HepG2 (cell line): ENCODE data around the gene ZNF416. TPM values are rescaled to one million over a fixed set of nuclear protein-coding genes. Genes with fewer than 3 reads are reported as not detected.

Source experiments
- ARID3A ChIP-seq: IDR thresholded peaks from 2 replicates; pipeline ENCODE4 v1.6.1; 2012; ENCODE audit warnings: low read depth, low read length, improper control_type of control experiment
- HNF1B ChIP-seq: sonication (generic); formaldehyde crosslinking; IDR thresholded peaks from 2 replicates; pipeline ENCODE4 v1.5.1; 2020; ENCODE audit warnings: mild to moderate bottlenecking, moderate library complexity, missing genetic modification reagents
- KIAA2018 ChIP-seq: sonication (generic); formaldehyde crosslinking; IDR thresholded peaks from 2 replicates; pipeline ENCODE4 v1.5.0; 2020; ENCODE audit warnings: mild to moderate bottlenecking, missing genetic modification reagents, borderline replicate concordance
- SALL2 ChIP-seq: sonication (generic); formaldehyde crosslinking; IDR thresholded peaks from 2 replicates; pipeline ENCODE4 v1.8.1; 2023; ENCODE audit warnings: mild to moderate bottlenecking, missing genetic modification reagents, inconsistent platforms
- ZMYM4 ChIP-seq: sonication (generic); formaldehyde crosslinking; IDR thresholded peaks from 2 replicates; pipeline ENCODE4 v1.8.1; 2023; ENCODE audit warnings: mild to moderate bottlenecking, missing genetic modification reagents
- ZNF407 ChIP-seq: sonication (generic); formaldehyde crosslinking; IDR thresholded peaks from one replicate; pipeline ENCODE4 v1.5.1; 2020; ENCODE audit warnings: mild to moderate bottlenecking, missing genetic modification reagents; ENCODE audit errors: not compliant biosample characterization
- ZNF430 ChIP-seq: sonication (generic); formaldehyde crosslinking; IDR thresholded peaks from 2 replicates; pipeline ENCODE4 v1.9.0; 2021; ENCODE audit warnings: mild to moderate bottlenecking, missing genetic modification reagents
- ZSCAN25 ChIP-seq: sonication (generic); formaldehyde crosslinking; IDR thresholded peaks from 2 replicates; pipeline ENCODE4 v1.8.0; 2022; ENCODE audit warnings: mild to moderate bottlenecking, missing genetic modification reagents
- polyA plus RNA-seq, 8 experiments: library from polyadenylated mRNA; depleted of rRNA in 3 of 8; stranded (reverse) in 7 of 8; unstranded in 1 of 8; fragments of >200 nt; fragmentation: Illumina TruSeq in 4 of 8; extraction: Trizol in 4 of 8; gene quantifications; 2 replicates each; pipeline versions ENCODE4 v1.2.1 to v1.2.3, GENCODE V29; 2011 to 2016; ENCODE audit warnings: low read depth in 4 of 8, missing spikeins in 1 of 8, mixed read lengths in 1 of 8; ENCODE audit not compliant: insufficient read depth in 1 of 8
- total RNA-seq, 5 experiments: library from RNA; depleted of rRNA; stranded (reverse); fragments of >200 nt; fragmentation: Illumina TruSeq; extraction: Trizol; gene quantifications; 2 replicates each; pipeline ENCODE4 v1.2.3, GENCODE V29; 2016; ENCODE audit warnings: low read depth in 1 of 5

Gene ZNF416
- total and polyA plus RNA-seq, 2 of the 13 experiments (the other 11 are each of a cell fraction or from before 2014, with no cell fraction given): 1.5 to 5.3 TPM

GRCh38 chr19:57559404-57560025 is 19.2 kb downstream of the ZNF416 start, which contains the start of gene ZNF550 (continued):
- TF ChIP-seq KIAA2018 (no peak), ZSCAN25 (CRISPR knock-in tag) (peak; percentile 54; the same call in 1 of the 2 replicates), HNF1B (CRISPR knock-in tag) (no peak), SALL2 (CRISPR knock-in tag) (no peak), ARID3A (no peak), ZNF430 (CRISPR knock-in tag) (no peak), ZMYM4 (CRISPR knock-in tag) (peak; percentile 22; the same call in 1 of the 2 replicates), ZNF407 (CRISPR knock-in tag) (peak; percentile 31)
